ENCODE results near the gene WWOX.

WWOX gene

DNA sequence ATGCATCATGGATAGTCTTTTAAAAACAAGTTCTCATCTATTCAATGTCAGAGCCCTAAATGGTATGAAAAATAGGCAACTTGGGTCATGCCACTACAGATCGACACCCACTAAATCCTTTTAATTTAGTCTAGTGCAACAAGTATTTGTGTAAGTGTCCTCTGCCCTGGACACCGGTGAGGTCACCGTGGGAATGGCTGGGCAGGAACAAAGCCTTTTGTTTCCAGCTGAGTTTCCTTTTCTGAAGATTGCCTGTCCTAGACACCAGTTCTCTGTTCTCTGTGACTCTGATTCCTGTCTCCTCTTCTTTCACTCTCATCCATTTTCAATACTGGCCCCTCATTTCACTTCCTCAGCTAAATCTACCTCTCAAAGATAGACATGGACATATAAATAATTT lies 1054.6 kb downstream of the WWOX start:
- Histone ChIP-seq H4K20me1 (ENCODE audit: insufficient read depth, low read length) (no peaks in the 10 kb centered on the region), H3K36me3 (ENCODE audit: insufficient read depth, low read length) (no peaks in the 10 kb centered on the region), H2AFZ (ENCODE audit: low read depth, low read length) (no peak overlapping the region), H3K79me2 (ENCODE audit: insufficient read depth, low read length) (no peaks in the 10 kb centered on the region), H3K9ac (ENCODE audit: low read depth, low read length) (no peak overlapping the region), H3K4me1 (ENCODE audit: insufficient read depth, low read length) (peaks cover 30% of the 10 kb centered on the region), H3K27me3 (ENCODE audit: insufficient read depth, low read length, poor library complexity) (no peaks in the 10 kb centered on the region), H3K9me3 (ENCODE audit: insufficient read depth, low read length, severe bottlenecking) (no peaks in the 10 kb centered on the region), H3K4me3 (ENCODE audit: low read depth in 1 of 2, low read length in 2 of 2) (no peak overlapping the region), H3K27ac (ENCODE audit: low read length) (no peak overlapping the region), H3K4me2 (ENCODE audit: insufficient read depth, low read length) (no peak overlapping the region)
- DNase-seq (no peak), ATAC-seq (ENCODE audit: insufficient read depth, low read depth) (no peak)
- no peak for TF ChIP-seq EZH2 (IDR thresholded peaks at IDR 0.05; ENCODE audit: borderline replicate concordance, low read depth, low read length, severe bottlenecking)
- TF ChIP-seq, protein P1, sequence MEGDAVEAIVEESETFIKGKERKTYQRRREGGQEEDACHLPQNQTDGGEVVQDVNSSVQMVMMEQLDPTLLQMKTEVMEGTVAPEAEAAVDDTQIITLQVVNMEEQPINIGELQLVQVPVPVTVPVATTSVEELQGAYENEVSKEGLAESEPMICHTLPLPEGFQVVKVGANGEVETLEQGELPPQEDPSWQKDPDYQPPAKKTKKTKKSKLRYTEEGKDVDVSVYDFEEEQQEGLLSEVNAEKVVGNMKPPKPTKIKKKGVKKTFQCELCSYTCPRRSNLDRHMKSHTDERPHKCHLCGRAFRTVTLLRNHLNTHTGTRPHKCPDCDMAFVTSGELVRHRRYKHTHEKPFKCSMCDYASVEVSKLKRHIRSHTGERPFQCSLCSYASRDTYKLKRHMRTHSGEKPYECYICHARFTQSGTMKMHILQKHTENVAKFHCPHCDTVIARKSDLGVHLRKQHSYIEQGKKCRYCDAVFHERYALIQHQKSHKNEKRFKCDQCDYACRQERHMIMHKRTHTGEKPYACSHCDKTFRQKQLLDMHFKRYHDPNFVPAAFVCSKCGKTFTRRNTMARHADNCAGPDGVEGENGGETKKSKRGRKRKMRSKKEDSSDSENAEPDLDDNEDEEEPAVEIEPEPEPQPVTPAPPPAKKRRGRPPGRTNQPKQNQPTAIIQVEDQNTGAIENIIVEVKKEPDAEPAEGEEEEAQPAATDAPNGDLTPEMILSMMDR (IDR thresholded peaks at IDR 0.05; ENCODE audit: borderline replicate concordance, extremely low read depth, low read length, poor library complexity, severe bottlenecking) = no peak

DNA sequence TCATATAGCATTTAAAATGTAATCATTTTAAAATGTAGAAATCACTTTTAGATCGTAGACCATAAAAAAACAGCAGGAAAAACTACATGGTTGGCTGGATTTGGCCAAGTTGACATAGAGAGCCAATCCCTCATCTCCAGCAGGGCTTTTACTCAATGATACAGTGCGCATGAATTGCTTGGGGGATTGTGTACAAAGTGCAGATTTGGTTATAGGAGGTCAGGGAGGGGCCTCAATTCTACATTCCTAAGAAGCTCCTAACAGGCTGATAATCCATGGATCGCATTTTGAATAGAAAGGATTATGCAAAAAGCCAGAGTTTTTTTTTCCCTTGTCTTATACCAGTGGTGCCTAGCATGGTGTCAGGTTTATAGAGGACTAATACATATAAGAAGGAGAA lies 1056.0 kb downstream of the WWOX start:
- H3K9ac ChIP-seq (ENCODE audit: low read depth, low read length) = no peak overlapping the region
- ATAC-seq (ENCODE audit: insufficient read depth, low read depth) = no peak
- no peak overlapping the region for H3K4me2 ChIP-seq (ENCODE audit: insufficient read depth, low read length)
- no peak overlapping the region for H3K27ac ChIP-seq (ENCODE audit: low read length)
- H3K27me3 ChIP-seq (ENCODE audit: insufficient read depth, low read length, poor library complexity) = no peaks in the 10 kb centered on the region
- no peak for DNase-seq
- peaks cover 30% of the 10 kb centered on the region for H3K4me1 ChIP-seq (ENCODE audit: insufficient read depth, low read length)
- no peaks in the 10 kb centered on the region for H3K79me2 ChIP-seq (ENCODE audit: insufficient read depth, low read length)
- TF ChIP-seq, protein P1 (IDR thresholded peaks at IDR 0.05; ENCODE audit: borderline replicate concordance, extremely low read depth, low read length, poor library complexity, severe bottlenecking) = no peak
- no peak for TF ChIP-seq EZH2 (IDR thresholded peaks at IDR 0.05; ENCODE audit: borderline replicate concordance, low read depth, low read length, severe bottlenecking)
- H3K4me3 ChIP-seq (ENCODE audit: low read depth in 1 of 2, low read length in 2 of 2) = no peak overlapping the region
- no peaks in the 10 kb centered on the region for H3K36me3 ChIP-seq (ENCODE audit: insufficient read depth, low read length)
- no peaks in the 10 kb centered on the region for H4K20me1 ChIP-seq (ENCODE audit: insufficient read depth, low read length)
- H2AFZ ChIP-seq (ENCODE audit: low read depth, low read length) = no peak overlapping the region
- no peaks in the 10 kb centered on the region for H3K9me3 ChIP-seq (ENCODE audit: insufficient read depth, low read length, severe bottlenecking)

DNA sequence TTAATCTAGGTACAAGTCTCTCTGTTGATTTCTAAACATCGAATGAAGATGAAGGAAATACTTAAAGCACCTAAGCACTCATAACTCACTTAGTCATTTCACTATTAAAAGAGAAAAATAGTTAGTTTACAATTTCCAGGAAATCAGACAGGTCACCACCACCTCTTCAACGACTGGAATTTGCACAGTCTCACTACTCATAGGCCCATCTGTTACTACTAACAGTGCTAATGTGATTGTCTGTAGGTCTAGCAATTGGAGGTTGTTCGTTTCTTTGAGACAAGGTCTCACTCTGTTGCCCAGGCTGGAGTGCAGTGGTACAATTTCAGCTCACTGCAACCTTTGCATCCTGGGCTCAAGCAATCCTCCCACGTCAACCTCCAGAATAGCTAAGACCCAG lies 1056.5 kb downstream of the WWOX start:
- Histone ChIP-seq H3K27ac (ENCODE audit: low read length) (no peak overlapping the region; the same call in 1 of the 2 replicates), H3K36me3 (ENCODE audit: insufficient read depth, low read length) (no peaks in the 10 kb centered on the region), H3K27me3 (ENCODE audit: insufficient read depth, low read length, poor library complexity) (no peaks in the 10 kb centered on the region), H3K4me3 (ENCODE audit: low read depth in 1 of 2, low read length in 2 of 2) (no peak overlapping the region), H3K9me3 (ENCODE audit: insufficient read depth, low read length, severe bottlenecking) (no peaks in the 10 kb centered on the region), H3K79me2 (ENCODE audit: insufficient read depth, low read length) (no peaks in the 10 kb centered on the region), H3K4me2 (ENCODE audit: insufficient read depth, low read length) (no peak overlapping the region), H3K4me1 (ENCODE audit: insufficient read depth, low read length) (peaks cover 30% of the 10 kb centered on the region), H4K20me1 (ENCODE audit: insufficient read depth, low read length) (no peaks in the 10 kb centered on the region), H3K9ac (ENCODE audit: low read depth, low read length) (no peak overlapping the region), H2AFZ (ENCODE audit: low read depth, low read length) (no peak overlapping the region)
- TF ChIP-seq, protein P1 (IDR thresholded peaks at IDR 0.05; ENCODE audit: borderline replicate concordance, extremely low read depth, low read length, poor library complexity, severe bottlenecking) = no peak
- TF ChIP-seq EZH2 (IDR thresholded peaks at IDR 0.05; ENCODE audit: borderline replicate concordance, low read depth, low read length, severe bottlenecking) = no peak
- DNase-seq = no peak
- no peak for ATAC-seq (ENCODE audit: insufficient read depth, low read depth)

DNA sequence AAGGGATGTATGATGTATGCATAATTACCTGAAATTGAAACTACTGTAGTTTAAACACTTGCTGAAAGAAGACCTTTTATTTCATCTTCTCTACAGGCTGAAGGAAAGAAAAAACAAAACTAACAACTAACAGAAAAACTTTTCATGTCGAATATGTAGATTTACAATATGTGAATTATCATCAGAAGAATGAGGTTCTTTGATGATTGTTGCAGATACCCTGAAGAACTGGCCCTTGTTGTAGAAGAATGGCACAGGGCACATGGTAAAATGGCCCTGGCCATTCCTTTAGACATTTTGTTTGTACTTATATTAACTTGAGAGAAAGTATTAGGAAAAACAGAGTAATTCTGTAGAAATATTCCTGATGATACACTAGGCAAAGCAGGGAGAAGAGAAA lies 1057.3 kb downstream of the WWOX start:
- Histone ChIP-seq H4K20me1 (ENCODE audit: insufficient read depth, low read length) (no peaks in the 10 kb centered on the region), H3K4me2 (ENCODE audit: insufficient read depth, low read length) (no peak overlapping the region), H3K79me2 (ENCODE audit: insufficient read depth, low read length) (no peaks in the 10 kb centered on the region), H3K4me1 (ENCODE audit: insufficient read depth, low read length) (peaks cover 30% of the 10 kb centered on the region), H3K27me3 (ENCODE audit: insufficient read depth, low read length, poor library complexity) (no peaks in the 10 kb centered on the region), H3K9me3 (ENCODE audit: insufficient read depth, low read length, severe bottlenecking) (no peaks in the 10 kb centered on the region), H2AFZ (ENCODE audit: low read depth, low read length) (0 out of 2 replicates have a peak overlapping the region, but pooled peaks have one; percentile 24), H3K36me3 (ENCODE audit: insufficient read depth, low read length) (no peaks in the 10 kb centered on the region), H3K4me3 (ENCODE audit: low read depth in 1 of 2, low read length in 2 of 2) (no peak overlapping the region), H3K9ac (ENCODE audit: low read depth, low read length) (no peak overlapping the region), H3K27ac (ENCODE audit: low read length) (peak overlapping the region; percentile 64)
- DNase-seq (no peak), ATAC-seq (ENCODE audit: insufficient read depth, low read depth) (no peak)
- TF ChIP-seq EZH2 (IDR thresholded peaks at IDR 0.05; ENCODE audit: borderline replicate concordance, low read depth, low read length, severe bottlenecking) = no peak
- TF ChIP-seq, protein P1 (IDR thresholded peaks at IDR 0.05; ENCODE audit: borderline replicate concordance, extremely low read depth, low read length, poor library complexity, severe bottlenecking) = no peak
